Uterus (tissue), 4 donors: ENCODE data around the gene PDCD1LG2. TPM values are rescaled to one million over a fixed set of nuclear protein-coding genes. Genes with fewer than 3 reads are reported as not detected.

ENCODE experiments used
- DNase-seq, 2 donors: peaks; one replicate each; pipeline ENCODE4 v3.0.0-alpha.2; 2019 to 2020
- H3K27ac ChIP-seq, 2 donors: fragments of 200-600 bp; sonication (generic); 1 replicate in 1 of 2; 2 replicates in 1 of 2; pipeline ENCODE4 v1.5.1; 2016 to 2018
- H3K27me3 ChIP-seq, 2 donors: fragments of 200-600 bp; sonication (generic); one replicate each; pipeline ENCODE4 v1.5.1; 2018 to 2019; ENCODE audit warnings: control low read depth in 1 of 2
- H3K36me3 ChIP-seq, 2 donors: fragments of 200-600 bp; sonication (generic); one replicate each; pipeline ENCODE4 v1.5.1; 2019; ENCODE audit warnings: control low read depth in 1 of 2
- H3K4me1 ChIP-seq, 2 donors: fragments of 200-600 bp; sonication (generic); one replicate each; pipeline ENCODE4 v1.5.1; 2018 to 2019; ENCODE audit warnings: control low read depth in 1 of 2
- H3K4me3 ChIP-seq, 2 donors: fragments of 200-600 bp; sonication (generic); 1 replicate in 1 of 2; 2 replicates in 1 of 2; pipeline ENCODE4 v1.5.1; 2018 to 2019; ENCODE audit warnings: mild to moderate bottlenecking in 1 of 2
- H3K9me3 ChIP-seq, 2 donors: fragments of 200-600 bp; sonication (generic); one replicate each; pipeline ENCODE4 v1.5.1; 2019; ENCODE audit warnings: control low read depth in 1 of 2
- CTCF ChIP-seq, 4 experiments: fragments of 200-600 bp in 2 of 4; fragments of 450-650 bp in 2 of 4; sonication (generic) in 2 of 4; IDR thresholded peaks; one replicate each; pipeline ENCODE4 v1.5.1; 2016 to 2019; ENCODE audit warnings: antibody characterized with exemption in 4 of 4, mild to moderate bottlenecking in 2 of 4, moderate library complexity in 1 of 4
- POLR2A ChIP-seq, 2 donors: fragments of 450-650 bp; IDR thresholded peaks; one replicate each; pipeline ENCODE4 v1.6.1; 2016; ENCODE audit warnings: antibody characterized with exemption in 2 of 2, mild to moderate bottlenecking in 1 of 2, moderate library complexity in 1 of 2
- intact Hi-C: fragments of 100-400 bp; cut with DNase I; formaldehyde crosslinking; loops from one replicate; pipeline ENCODE4 v1.15.1; 2023; ENCODE audit warnings: low total_unique reads
- total RNA-seq, 4 donors: library from RNA; depleted of rRNA in 3 of 4; stranded (reverse); fragments of >200 nt in 3 of 4; gene quantifications; one replicate each; pipeline versions ENCODE4 v1.1.0 to v1.2.4, GENCODE V29; 2014 to 2023
- donor health status: DM: yes; HTN: yes; CAD: no.

Gene PDCD1LG2
- total RNA-seq, 4 donors from 2014 or later, result 0.77 to 5.0 (median 1.6) TPM

GRCh38 chr9:5563886-5564285 lies 53.6 kb downstream of the PDCD1LG2 start:
- Histone ChIP-seq H3K9me3 (no peaks in the 10 kb centered on the region), H3K4me1 (no peaks in the 10 kb centered on the region), H3K27me3 (no peaks in the 10 kb centered on the region), H3K4me3 (no peak overlapping the region), H3K36me3 (no peaks in the 10 kb centered on the region), H3K27ac (no peak overlapping the region)
- TF ChIP-seq CTCF (IDR thresholded peaks at IDR 0.05) (no peak), POLR2A (IDR thresholded peaks at IDR 0.05) (no peak)
- no peak for DNase-seq
- intact Hi-C loops, result no loop called here

DNA sequence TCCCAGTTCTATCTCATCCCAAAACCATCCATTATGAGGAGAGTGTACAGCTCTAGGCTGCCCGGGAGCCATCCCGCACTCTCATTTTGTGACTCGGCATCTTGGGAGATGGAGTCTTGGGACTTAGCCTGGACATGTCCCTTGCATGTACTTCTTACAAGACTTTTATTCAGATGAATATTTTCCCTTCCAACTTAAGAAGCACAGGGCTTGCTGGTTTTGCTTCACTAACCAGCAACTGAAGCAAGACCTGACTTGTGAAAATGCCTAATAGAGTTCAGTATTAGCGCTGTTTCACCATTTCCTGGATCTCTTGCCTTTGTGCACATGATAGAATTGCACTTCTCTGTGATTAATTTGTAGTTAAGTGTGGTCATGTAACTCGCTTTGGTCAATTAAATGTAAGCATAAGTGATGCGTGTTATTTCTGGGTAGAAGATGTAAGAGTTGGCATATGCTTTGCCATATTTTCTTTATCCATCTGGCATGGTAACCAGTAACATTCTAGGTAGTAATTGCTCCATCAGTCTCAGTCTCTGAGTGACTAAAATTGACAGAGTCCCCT lies 55.8 kb downstream of the PDCD1LG2 start:
- Histone ChIP-seq H3K4me3 (no peak overlapping the region), H3K9me3 (no peaks in the 10 kb centered on the region), H3K4me1 (no peaks in the 10 kb centered on the region), H3K36me3 (no peaks in the 10 kb centered on the region), H3K27ac (no peak overlapping the region), H3K27me3 (no peaks in the 10 kb centered on the region)
- intact Hi-C loops, result no loop called here
- no peak for DNase-seq
- no peak for TF ChIP-seq CTCF (IDR thresholded peaks at IDR 0.05)
- no peak for TF ChIP-seq POLR2A (IDR thresholded peaks at IDR 0.05)

DNA sequence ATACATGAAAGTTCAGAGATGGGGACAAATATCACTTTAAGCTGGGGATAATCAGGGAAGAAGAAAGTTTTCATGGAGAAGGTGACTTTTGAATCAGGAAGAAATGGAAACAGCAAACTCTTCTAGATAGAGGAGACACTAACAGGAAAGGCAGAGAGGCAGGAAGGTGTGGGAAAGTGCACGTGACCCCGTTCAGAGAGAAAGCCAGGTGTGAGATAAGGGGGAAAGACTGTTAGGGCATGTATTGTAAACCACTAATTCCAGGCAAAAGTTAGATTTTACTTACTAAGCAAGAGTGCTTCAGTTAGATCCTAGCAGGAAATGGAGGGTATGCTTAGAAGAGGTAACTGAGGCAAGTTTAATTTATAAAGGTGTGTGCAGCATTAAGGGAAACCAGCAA lies 58.5 kb downstream of the PDCD1LG2 start:
- H3K4me3 ChIP-seq, result no peak overlapping the region
- no peaks in the 10 kb centered on the region for H3K27me3 ChIP-seq
- no peak overlapping the region for H3K27ac ChIP-seq
- no peaks in the 10 kb centered on the region for H3K4me1 ChIP-seq
- no peak for DNase-seq
- H3K36me3 ChIP-seq, result no peaks in the 10 kb centered on the region
- H3K9me3 ChIP-seq, result no peaks in the 10 kb centered on the region
- intact Hi-C loops, result no loop called here
- TF ChIP-seq CTCF (IDR thresholded peaks at IDR 0.05) (no peak), POLR2A (IDR thresholded peaks at IDR 0.05) (no peak)

DNA sequence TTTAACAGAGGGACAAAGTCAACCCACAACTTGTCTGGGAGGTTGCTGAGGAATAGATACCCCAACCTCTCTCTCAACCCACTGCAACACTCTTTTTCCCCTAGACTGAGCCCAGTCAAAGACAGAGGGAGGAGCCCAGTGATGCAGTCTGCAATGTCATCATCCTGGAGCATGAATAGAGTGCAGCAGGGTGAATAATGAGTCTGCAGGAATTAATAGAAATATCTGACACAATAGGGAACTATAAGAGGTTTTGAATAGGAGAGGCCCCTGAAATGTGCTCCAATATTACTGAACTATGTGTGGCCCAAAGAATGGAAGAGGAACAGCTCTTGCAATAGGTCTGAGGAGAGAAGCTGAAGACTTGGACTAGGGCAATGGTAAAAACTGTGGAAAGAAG lies 59.1 kb downstream of the PDCD1LG2 start:
- no peak overlapping the region for H3K4me3 ChIP-seq
- H3K36me3 ChIP-seq, result no peaks in the 10 kb centered on the region
- intact Hi-C loops, result no loop called here
- no peak overlapping the region for H3K27ac ChIP-seq
- no peaks in the 10 kb centered on the region for H3K27me3 ChIP-seq
- no peak for DNase-seq
- no peak for TF ChIP-seq CTCF (IDR thresholded peaks at IDR 0.05)
- TF ChIP-seq POLR2A (IDR thresholded peaks at IDR 0.05), result no peak
- no peaks in the 10 kb centered on the region for H3K9me3 ChIP-seq
- no peaks in the 10 kb centered on the region for H3K4me1 ChIP-seq

DNA sequence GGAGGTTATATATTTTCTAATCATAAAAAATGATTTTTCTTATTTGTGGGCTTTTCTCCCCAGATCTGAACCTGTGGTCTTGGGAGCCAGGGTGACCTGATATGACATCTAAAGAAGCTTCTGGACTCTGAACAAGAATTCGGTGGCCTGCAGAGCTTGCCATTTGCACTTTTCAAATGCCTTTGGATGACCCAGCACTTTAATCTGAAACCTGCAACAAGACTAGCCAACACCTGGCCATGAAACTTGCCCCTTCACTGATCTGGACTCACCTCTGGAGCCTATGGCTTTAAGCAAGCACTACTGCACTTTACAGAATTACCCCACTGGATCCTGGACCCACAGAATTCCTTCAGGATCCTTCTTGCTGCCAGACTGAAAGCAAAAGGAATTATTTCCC lies 59.6 kb downstream of the PDCD1LG2 start:
- H3K4me1 ChIP-seq, result no peaks in the 10 kb centered on the region
- no peaks in the 10 kb centered on the region for H3K9me3 ChIP-seq
- H3K4me3 ChIP-seq, result no peak overlapping the region
- intact Hi-C loops, result no loop called here
- no peak overlapping the region for H3K27ac ChIP-seq
- H3K27me3 ChIP-seq, result no peaks in the 10 kb centered on the region
- TF ChIP-seq POLR2A (IDR thresholded peaks at IDR 0.05), result no peak
- no peak for TF ChIP-seq CTCF (IDR thresholded peaks at IDR 0.05)
- DNase-seq, result no peak
- H3K36me3 ChIP-seq, result no peaks in the 10 kb centered on the region
